GM19239 (cell line): ENCODE data around the gene FAT4.

Experiments used
- DNase-seq: peaks from one replicate; pipeline ENCODE4 v3.0.0; 2011; ENCODE audit warnings: low spot score; ENCODE audit not compliant: insufficient read length
- FAIRE-seq: peaks from 2 replicates; lab custom pipeline; 2011; peaks lifted over from hg19 to GRCh38; lab: Jason Lieb, UNC

The FAT4 gene

GRCh38 chr4:125314676-125315575 is at the start of gene FAT4:
Gene FAT4, plus strand, starts transcription at chr4:125314955. Its CDS starts 1,457 bp downstream, at chr4:125316412.
- FAIRE-seq: no peak
- peak; percentile 28 for DNase-seq

- DNase-seq: no peak
- FAIRE-seq: no peak
Observed at GRCh38 chr4:125265846-125266245, 48.9 kb upstream of the FAT4 start.

GRCh38 chr4:125266901-125267604 is 47.7 kb upstream of the FAT4 start:
- FAIRE-seq (no peak), DNase-seq (no peak)

- FAIRE-seq (no peak), DNase-seq (no peak)
Observed at GRCh38 chr4:125267630-125268029, 47.1 kb upstream of the FAT4 start.

GRCh38 chr4:125268068-125268755 is 46.5 kb upstream of the FAT4 start:
- no peak for FAIRE-seq
- DNase-seq: no peak

GRCh38 chr4:125276811-125277210 is 37.9 kb upstream of the FAT4 start:
- DNase-seq: no peak
- no peak for FAIRE-seq

- DNase-seq: no peak
- FAIRE-seq: no peak
Observed at GRCh38 chr4:125277790-125278189, 37.0 kb upstream of the FAT4 start.

- DNase-seq (no peak), FAIRE-seq (no peak)
Observed at GRCh38 chr4:125280892-125281403, 33.8 kb upstream of the FAT4 start.

GRCh38 chr4:125283707-125284279 is 31.0 kb upstream of the FAT4 start:
- DNase-seq (peak; percentile 6), FAIRE-seq (no peak)

GRCh38 chr4:125297116-125297515 is 17.6 kb upstream of the FAT4 start:
- FAIRE-seq: no peak

GRCh38 chr4:125303058-125303457 is 11.7 kb upstream of the FAT4 start:
- FAIRE-seq (no peak), DNase-seq (no peak)

More at GRCh38 chr4:125297116-125297515, 17.6 kb upstream of the FAT4 start:
- no peak for DNase-seq

GRCh38 chr4:125303821-125304220 is 10.9 kb upstream of the FAT4 start:
- DNase-seq (no peak), FAIRE-seq (no peak)

GRCh38 chr4:125306112-125306511 is 8.6 kb upstream of the FAT4 start:
- DNase-seq (no peak), FAIRE-seq (no peak)

GRCh38 chr4:125306533-125306932 is 8.2 kb upstream of the FAT4 start:
- FAIRE-seq: no peak
- no peak for DNase-seq

- DNase-seq (no peak), FAIRE-seq (no peak)
Observed at GRCh38 chr4:125311503-125311902, 3.3 kb upstream of the FAT4 start.

GRCh38 chr4:125313497-125313896 is 1.3 kb upstream of the FAT4 start:
- no peak for DNase-seq

GRCh38 chr4:125313989-125314667 is 627 bp upstream of the FAT4 start:
- DNase-seq: no peak
- no peak for FAIRE-seq

More at GRCh38 chr4:125313497-125313896, 1.3 kb upstream of the FAT4 start:
- peak; percentile 96 for FAIRE-seq

- no peak for DNase-seq
Observed at GRCh38 chr4:125315576-125316400, 1.0 kb downstream of the FAT4 start.

GRCh38 chr4:125316401-125316790 is 1.6 kb downstream of the FAT4 start:
- FAIRE-seq (no peak), DNase-seq (no peak)

More at GRCh38 chr4:125315576-125316400, 1.0 kb downstream of the FAT4 start:
- FAIRE-seq: peak; percentile 11
